SU-DHL-6 (cell line): ENCODE results near the gene DLG2.
"Not testable (repeated sequence)": the region's sequence is repeated elsewhere in the genome, so short reads cannot be mapped to it uniquely, and the experiment has no call there.

ENCODE experiments used
- EZH2phosphoT487 ChIP-seq: fragments of 200-600 bp; sonication (generic), shearing (Covaris generic); conservative IDR thresholded peaks from 2 replicates; pipeline ENCODE4 v1.6.1; 2018; ENCODE audit warnings: mild to moderate bottlenecking, antibody characterized with exemption, low read length, moderate library complexity, mixed read lengths
- TF ChIP-seq, protein P1 (sequence below): fragments of 200-600 bp; sonication (generic); IDR thresholded peaks from one replicate; pipeline ENCODE4 v1.5.1; 2017; ENCODE audit warnings: antibody characterized with exemption, mild to moderate bottlenecking, low read length, moderate library complexity; ENCODE audit not compliant: insufficient read depth, poor library complexity, severe bottlenecking

DNA sequence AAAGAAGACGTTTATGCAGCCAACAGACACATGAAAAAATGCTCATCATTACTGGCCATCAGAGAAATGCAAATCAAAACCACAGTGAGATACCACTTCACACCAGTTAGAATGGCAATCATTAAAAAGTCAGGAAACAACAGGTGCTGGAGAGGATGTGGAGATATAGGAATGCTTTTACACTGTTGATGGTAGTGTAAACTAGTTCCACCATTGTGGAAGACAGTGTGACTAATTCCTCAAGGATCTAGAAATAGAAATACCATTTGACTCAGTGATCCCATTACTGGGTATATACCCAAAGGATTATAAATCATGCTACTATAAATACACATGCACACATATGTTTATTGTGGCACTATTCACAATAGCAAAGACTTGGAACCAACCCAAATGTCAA lies 786.9 kb downstream of the DLG2 start:
- TF ChIP-seq, protein P1, sequence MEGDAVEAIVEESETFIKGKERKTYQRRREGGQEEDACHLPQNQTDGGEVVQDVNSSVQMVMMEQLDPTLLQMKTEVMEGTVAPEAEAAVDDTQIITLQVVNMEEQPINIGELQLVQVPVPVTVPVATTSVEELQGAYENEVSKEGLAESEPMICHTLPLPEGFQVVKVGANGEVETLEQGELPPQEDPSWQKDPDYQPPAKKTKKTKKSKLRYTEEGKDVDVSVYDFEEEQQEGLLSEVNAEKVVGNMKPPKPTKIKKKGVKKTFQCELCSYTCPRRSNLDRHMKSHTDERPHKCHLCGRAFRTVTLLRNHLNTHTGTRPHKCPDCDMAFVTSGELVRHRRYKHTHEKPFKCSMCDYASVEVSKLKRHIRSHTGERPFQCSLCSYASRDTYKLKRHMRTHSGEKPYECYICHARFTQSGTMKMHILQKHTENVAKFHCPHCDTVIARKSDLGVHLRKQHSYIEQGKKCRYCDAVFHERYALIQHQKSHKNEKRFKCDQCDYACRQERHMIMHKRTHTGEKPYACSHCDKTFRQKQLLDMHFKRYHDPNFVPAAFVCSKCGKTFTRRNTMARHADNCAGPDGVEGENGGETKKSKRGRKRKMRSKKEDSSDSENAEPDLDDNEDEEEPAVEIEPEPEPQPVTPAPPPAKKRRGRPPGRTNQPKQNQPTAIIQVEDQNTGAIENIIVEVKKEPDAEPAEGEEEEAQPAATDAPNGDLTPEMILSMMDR, result not testable (repeated sequence)
- TF ChIP-seq EZH2phosphoT487, result not testable (repeated sequence)
